ENCODE measurements around the gene ANKRD24. TPM values are rescaled to one million over a fixed set of nuclear protein-coding genes. Genes with fewer than 3 reads are reported as not detected.

Gene ANKRD24
- total RNA-seq, 3 donors from 2014 or later (not counting 1 experiment from before 2014, with no cell fraction given) = 0.65 to 2.2 (median 0.71) TPM

DNA sequence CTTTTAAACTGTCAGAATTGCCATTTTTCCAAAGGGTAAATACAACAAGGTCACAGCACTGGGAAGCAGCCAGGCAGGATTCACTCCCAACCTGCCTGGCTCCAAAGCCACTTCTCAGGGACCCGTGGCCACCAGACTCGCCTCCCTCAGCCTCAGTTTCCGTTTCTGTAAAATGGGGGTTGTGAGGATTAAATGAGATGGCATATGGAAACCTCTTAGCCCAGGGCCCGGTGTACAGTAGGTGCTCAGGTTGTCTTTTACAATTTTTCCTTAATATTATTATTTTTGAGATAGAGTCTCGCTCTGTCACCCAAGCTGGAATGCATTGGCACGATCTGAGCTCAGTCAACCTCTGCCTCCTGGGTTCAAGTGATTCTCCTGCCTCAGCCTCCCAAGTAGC, 74.5 kb downstream of the ANKRD24 start:
- peaks cover 13% of the 10 kb centered on the region for H3K36me3 Mint-ChIP-seq
- intact Hi-C loops (cut with micrococcal nuclease) = no loop called here
- TF ChIP-seq, protein P1, sequence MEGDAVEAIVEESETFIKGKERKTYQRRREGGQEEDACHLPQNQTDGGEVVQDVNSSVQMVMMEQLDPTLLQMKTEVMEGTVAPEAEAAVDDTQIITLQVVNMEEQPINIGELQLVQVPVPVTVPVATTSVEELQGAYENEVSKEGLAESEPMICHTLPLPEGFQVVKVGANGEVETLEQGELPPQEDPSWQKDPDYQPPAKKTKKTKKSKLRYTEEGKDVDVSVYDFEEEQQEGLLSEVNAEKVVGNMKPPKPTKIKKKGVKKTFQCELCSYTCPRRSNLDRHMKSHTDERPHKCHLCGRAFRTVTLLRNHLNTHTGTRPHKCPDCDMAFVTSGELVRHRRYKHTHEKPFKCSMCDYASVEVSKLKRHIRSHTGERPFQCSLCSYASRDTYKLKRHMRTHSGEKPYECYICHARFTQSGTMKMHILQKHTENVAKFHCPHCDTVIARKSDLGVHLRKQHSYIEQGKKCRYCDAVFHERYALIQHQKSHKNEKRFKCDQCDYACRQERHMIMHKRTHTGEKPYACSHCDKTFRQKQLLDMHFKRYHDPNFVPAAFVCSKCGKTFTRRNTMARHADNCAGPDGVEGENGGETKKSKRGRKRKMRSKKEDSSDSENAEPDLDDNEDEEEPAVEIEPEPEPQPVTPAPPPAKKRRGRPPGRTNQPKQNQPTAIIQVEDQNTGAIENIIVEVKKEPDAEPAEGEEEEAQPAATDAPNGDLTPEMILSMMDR (IDR thresholded peaks at IDR 0.05) = no peak
- H3K9me3 ChIP-seq (ENCODE audit: control insufficient read depth, insufficient read depth, low read length) = peaks cover 8% of the 10 kb centered on the region
- no peaks in the 10 kb centered on the region for H3K27me3 Mint-ChIP-seq (ENCODE audit: low read depth in 2 of 2)
- no peak overlapping the region for H3K4me3 ChIP-seq (ENCODE audit: low read length)
- no peak overlapping the region for H3K27ac Mint-ChIP-seq
- WGBS (ENCODE audit: insufficient coverage) = 80% methylated on average over 5 of the region's 6 CpGs
- DNase-seq (no peak), ATAC-seq (no peak)
- H3K36me3 ChIP-seq (ENCODE audit: control insufficient read depth, insufficient read depth, low read length) = peaks cover 65% of the 10 kb centered on the region
- H3K27ac ChIP-seq (ENCODE audit: low read length) = no peak overlapping the region
- H3K4me1 Mint-ChIP-seq = peaks cover 0 to 8% of the 10 kb centered on the region in 2 donors
- no peaks in the 10 kb centered on the region for H3K27me3 ChIP-seq (ENCODE audit: control insufficient read depth, insufficient read depth, low read length)
- no peak overlapping the region for H3K4me3 Mint-ChIP-seq
- H3K4me1 ChIP-seq (ENCODE audit: control insufficient read depth, insufficient read depth, low read length) = no peaks in the 10 kb centered on the region
- no peaks in the 10 kb centered on the region for H3K9me3 Mint-ChIP-seq

DNA sequence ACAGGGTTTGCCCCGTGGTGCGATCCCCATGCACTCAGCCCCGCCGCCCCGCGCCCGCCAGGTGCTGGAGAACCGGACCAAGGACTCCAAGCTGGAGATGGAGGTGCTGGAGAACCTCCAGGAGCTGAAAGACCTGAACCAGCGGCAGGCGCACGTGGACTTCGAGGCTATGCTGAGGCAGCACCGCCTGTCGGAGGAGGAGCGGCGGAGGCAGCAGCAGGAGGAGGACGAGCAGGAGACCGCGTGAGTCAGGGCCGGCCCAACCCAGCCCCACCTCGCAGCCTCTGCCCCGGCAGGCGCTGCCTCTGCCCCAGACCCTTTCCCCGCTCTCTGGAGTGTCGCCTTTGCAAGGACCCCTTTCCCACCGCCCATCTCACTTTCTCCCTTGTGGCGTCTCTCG, 75.7 kb downstream of the ANKRD24 start:
- no peak for DNase-seq
- Mint-ChIP-seq H3K36me3 (peaks cover 13% of the 10 kb centered on the region), H3K27me3 (ENCODE audit: low read depth in 2 of 2) (no peaks in the 10 kb centered on the region), H3K9me3 (no peaks in the 10 kb centered on the region), H3K4me3 (no peak overlapping the region), H3K4me1 (peaks cover 0 to 9% of the 10 kb centered on the region in 2 donors), H3K27ac (no peak overlapping the region)
- Histone ChIP-seq H3K9me3 (ENCODE audit: control insufficient read depth, insufficient read depth, low read length) (peaks cover 8% of the 10 kb centered on the region), H3K27ac (ENCODE audit: low read length) (no peak overlapping the region), H3K36me3 (ENCODE audit: control insufficient read depth, insufficient read depth, low read length) (peaks cover 68% of the 10 kb centered on the region), H3K4me1 (ENCODE audit: control insufficient read depth, insufficient read depth, low read length) (peaks cover 5% of the 10 kb centered on the region), H3K27me3 (ENCODE audit: control insufficient read depth, insufficient read depth, low read length) (no peaks in the 10 kb centered on the region), H3K4me3 (ENCODE audit: low read length) (no peak overlapping the region)
- WGBS (ENCODE audit: insufficient coverage) = 94% methylated on average over 28 of the region's 28 CpGs
- intact Hi-C loops (cut with micrococcal nuclease) = no loop called here
- ATAC-seq = peak in 1 of 3 donors; percentile 7
- TF ChIP-seq, protein P1 (IDR thresholded peaks at IDR 0.05) = no peak

DNA sequence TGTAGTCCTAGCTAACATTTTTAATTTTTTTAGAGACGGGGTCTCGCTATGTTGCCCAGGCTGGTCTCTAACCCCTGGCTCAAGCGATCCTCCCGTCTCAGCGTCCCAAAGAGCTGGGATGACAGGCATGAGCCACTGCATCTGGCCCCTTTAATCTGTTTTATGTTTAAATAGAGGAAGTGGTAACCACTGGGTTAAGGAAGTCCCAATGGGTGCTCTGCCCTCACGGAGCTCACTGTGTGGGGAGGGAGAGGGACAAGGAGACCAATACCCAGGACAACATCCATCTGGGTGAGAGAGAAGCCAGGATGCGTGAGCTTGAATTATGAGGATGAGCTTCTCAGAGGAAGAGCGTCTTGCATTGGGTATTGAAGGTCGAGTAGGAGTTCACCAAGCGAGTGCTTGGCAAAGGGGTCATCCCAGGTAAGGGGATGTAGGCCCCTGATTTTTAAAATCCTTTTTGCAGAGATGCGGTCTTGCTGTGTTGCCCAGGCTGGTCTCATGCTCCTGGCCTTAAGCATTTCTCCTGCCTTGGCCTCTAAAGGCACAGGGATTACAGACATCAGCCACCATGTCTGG, 78.2 kb downstream of the ANKRD24 start:
- no peaks in the 10 kb centered on the region for H3K36me3 Mint-ChIP-seq
- 84% methylated on average over 11 of the region's 11 CpGs for WGBS (ENCODE audit: insufficient coverage)
- TF ChIP-seq, protein P1 (IDR thresholded peaks at IDR 0.05) = no peak
- H3K27me3 Mint-ChIP-seq (ENCODE audit: low read depth in 2 of 2) = no peaks in the 10 kb centered on the region
- no peak for ATAC-seq
- no peaks in the 10 kb centered on the region for H3K9me3 ChIP-seq (ENCODE audit: control insufficient read depth, insufficient read depth, low read length)
- intact Hi-C loops (cut with micrococcal nuclease) = loop anchor here (10.0 kb wide), 1 partner anchor 264 kb away; no protein-coding TSS in a partner anchor
- DNase-seq = no peak
- no peak overlapping the region for H3K4me3 ChIP-seq (ENCODE audit: low read length)
- no peak overlapping the region for H3K27ac ChIP-seq (ENCODE audit: low read length)
- H3K27me3 ChIP-seq (ENCODE audit: control insufficient read depth, insufficient read depth, low read length) = no peaks in the 10 kb centered on the region
- H3K36me3 ChIP-seq (ENCODE audit: control insufficient read depth, insufficient read depth, low read length) = peaks cover 55% of the 10 kb centered on the region
- H3K4me1 ChIP-seq (ENCODE audit: control insufficient read depth, insufficient read depth, low read length) = peaks cover 29% of the 10 kb centered on the region
- no peak overlapping the region for H3K4me3 Mint-ChIP-seq
- H3K4me1 Mint-ChIP-seq = peaks cover 11 to 32% of the 10 kb centered on the region in 2 donors
- H3K27ac Mint-ChIP-seq = no peak overlapping the region
- H3K9me3 Mint-ChIP-seq = no peaks in the 10 kb centered on the region

DNA sequence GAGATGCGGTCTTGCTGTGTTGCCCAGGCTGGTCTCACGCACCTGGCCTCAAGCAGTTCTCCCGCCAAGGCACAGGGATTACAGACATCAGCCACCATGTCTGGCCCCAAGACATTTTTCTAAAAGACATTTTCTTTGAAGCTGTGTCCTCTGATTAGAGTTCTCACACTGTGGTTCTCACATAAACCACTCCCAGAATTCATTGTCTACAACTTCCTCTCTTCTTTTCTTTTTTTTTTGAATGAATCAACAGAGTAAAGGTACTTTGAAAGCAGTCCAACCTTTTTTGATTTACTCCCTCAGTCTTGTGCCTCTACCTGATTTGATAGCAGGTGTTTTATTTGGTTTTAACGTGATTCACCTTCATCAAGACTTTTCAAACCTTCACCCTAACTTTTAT, 82.3 kb downstream of the ANKRD24 start:
- peak overlapping the region; percentile 85 for H3K4me3 Mint-ChIP-seq

More for the DNA sequence above, 82.3 kb downstream of the ANKRD24 start:
- Histone ChIP-seq H3K9me3 (ENCODE audit: control insufficient read depth, insufficient read depth, low read length) (no peaks in the 10 kb centered on the region), H3K36me3 (ENCODE audit: control insufficient read depth, insufficient read depth, low read length) (peaks cover 52% of the 10 kb centered on the region), H3K27me3 (ENCODE audit: control insufficient read depth, insufficient read depth, low read length) (no peaks in the 10 kb centered on the region), H3K4me3 (ENCODE audit: low read length) (no peak overlapping the region), H3K27ac (ENCODE audit: low read length) (peak overlapping the region; percentile 49), H3K4me1 (ENCODE audit: control insufficient read depth, insufficient read depth, low read length) (peaks cover 49% of the 10 kb centered on the region)
- H3K9me3 Mint-ChIP-seq = no peaks in the 10 kb centered on the region
- H3K27me3 Mint-ChIP-seq (ENCODE audit: low read depth in 2 of 2) = no peaks in the 10 kb centered on the region
- TF ChIP-seq, protein P1 (IDR thresholded peaks at IDR 0.05) = no peak
- H3K36me3 Mint-ChIP-seq = no peaks in the 10 kb centered on the region
- intact Hi-C loops (cut with micrococcal nuclease) = loop anchor here (2.0 to 10.0 kb wide), 4 partner anchors 37 to 260 kb away; partner anchors contain the start of genes CHAF1A, FSD1, MPND and SH3GL1
- peak overlapping the region; percentile 88 to 91 for H3K27ac Mint-ChIP-seq
- WGBS (ENCODE audit: insufficient coverage) = 23% methylated on average over 3 of the region's 4 CpGs
- ATAC-seq (peak; percentile 75 to 81 (median 81)), DNase-seq (peak in 1 of 2 donors; percentile 58)
- peaks cover 32 to 51% of the 10 kb centered on the region in 2 donors for H3K4me1 Mint-ChIP-seq
